GM12891 (cell line): Measurements from ENCODE around the gene ALK.
A peak's percentile ranks its signal among the peaks of the same experiment; 100 is the strongest.
"Not testable (repeated sequence)": the region's sequence is repeated elsewhere in the genome, so short reads cannot be mapped to it uniquely, and the experiment has no call there.

Experiments
- DNase-seq: peaks from one replicate; pipeline ENCODE4 v3.0.0; 2011; ENCODE audit warnings: low spot score; ENCODE audit not compliant: insufficient read length
- FAIRE-seq: peaks from 2 replicates; lab custom pipeline; 2011; peaks lifted over from hg19 to GRCh38; lab: Jason Lieb, UNC
- PAX5 ChIP-seq: IDR thresholded peaks from 2 replicates; pipeline ENCODE4 v1.6.1; 2011; ENCODE audit warnings: low read length, moderate library complexity, mild to moderate bottlenecking; ENCODE audit not compliant: insufficient read depth, severe bottlenecking
- POLR2A ChIP-seq: IDR thresholded peaks from 2 replicates; pipeline ENCODE4 v1.6.1; 2011; ENCODE audit warnings: low read depth, low read length, control low read depth
- POLR2AphosphoS5 ChIP-seq: IDR thresholded peaks from 2 replicates; pipeline ENCODE4 v1.6.1; 2011; ENCODE audit warnings: low read depth, low read length, control low read depth
- POU2F2 ChIP-seq: IDR thresholded peaks from 2 replicates; pipeline ENCODE4 v1.6.1; 2011; ENCODE audit warnings: low read depth, mild to moderate bottlenecking, control low read depth, low read length, moderate library complexity
- SPI1 ChIP-seq: IDR thresholded peaks from 2 replicates; pipeline ENCODE4 v1.6.1; 2011; ENCODE audit warnings: low read depth, low read length, control low read depth
- TAF1 ChIP-seq: IDR thresholded peaks from 2 replicates; pipeline ENCODE4 v1.6.1; 2011; ENCODE audit warnings: low read depth, low read length, control low read depth

ALK gene

DNA sequence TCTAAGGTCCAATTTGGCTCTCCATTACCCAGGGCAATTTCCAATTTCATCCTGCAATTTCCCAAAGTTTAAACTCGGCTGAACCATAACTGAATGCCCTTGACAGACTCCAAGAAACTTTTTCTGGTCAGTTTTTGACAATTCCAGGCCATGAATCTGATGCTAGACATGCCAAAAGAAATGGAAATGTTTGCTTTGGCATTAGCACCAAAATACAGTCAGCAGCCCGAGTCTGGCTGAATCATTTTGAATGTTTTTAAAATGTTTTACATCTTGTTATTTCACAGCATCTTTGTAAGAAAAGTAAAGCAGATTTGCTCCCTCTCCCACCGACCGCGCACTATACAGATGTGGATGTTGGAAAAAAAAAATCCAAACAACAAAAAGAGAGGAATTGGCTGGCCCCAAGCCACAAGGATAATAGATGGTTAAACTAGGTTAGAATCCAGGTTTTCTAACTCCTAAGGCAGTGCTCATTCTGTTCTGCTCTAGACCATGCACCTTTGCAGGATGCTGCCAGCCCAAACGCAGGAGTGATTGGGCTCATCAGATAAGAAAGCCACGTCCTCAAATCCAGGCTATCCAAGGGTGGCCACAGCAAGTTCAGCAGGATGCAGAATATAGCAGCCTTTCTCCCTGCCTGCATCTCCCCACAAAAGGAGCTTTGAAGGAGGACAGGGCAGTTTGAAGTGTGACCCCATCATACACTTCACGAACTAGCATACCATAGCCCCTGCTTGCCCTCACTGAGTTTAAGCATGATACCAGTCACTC lies 167.5 kb downstream of the ALK start:
- no peak for TF ChIP-seq POLR2AphosphoS5
- TF ChIP-seq POU2F2 = no peak
- TF ChIP-seq POLR2A = no peak
- no peak for TF ChIP-seq SPI1
- TF ChIP-seq TAF1 = no peak
- no peak for TF ChIP-seq PAX5
- FAIRE-seq = no peak
- DNase-seq = no peak

GRCh38 chr2:29751390-29751789 lies 170.0 kb downstream of the ALK start:
- DNase-seq = no peak
- no peak for TF ChIP-seq POLR2A
- peak; percentile 56 for TF ChIP-seq SPI1
- no peak for FAIRE-seq

DNA sequence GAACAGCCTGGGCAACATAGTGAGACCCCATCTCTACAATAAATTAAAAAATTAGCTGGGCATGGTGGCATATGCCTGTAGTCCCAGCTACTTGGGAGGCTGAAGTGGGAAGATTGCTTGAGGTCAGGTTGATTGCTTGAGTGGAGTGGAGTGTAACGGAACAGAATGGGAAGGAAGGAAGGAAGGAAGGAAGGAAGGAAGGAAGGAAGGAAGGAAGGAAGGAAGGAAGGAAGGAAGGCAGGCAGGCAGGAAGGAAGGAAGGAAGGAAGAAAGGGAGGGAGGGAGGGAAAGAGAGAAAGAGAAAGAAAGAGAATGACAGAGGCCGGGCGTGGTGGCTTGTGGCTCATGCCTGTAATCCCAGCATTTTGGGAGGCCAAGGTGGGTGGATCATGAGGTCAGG lies 170.9 kb downstream of the ALK start:
- not testable (repeated sequence) for DNase-seq, FAIRE-seq

DNA sequence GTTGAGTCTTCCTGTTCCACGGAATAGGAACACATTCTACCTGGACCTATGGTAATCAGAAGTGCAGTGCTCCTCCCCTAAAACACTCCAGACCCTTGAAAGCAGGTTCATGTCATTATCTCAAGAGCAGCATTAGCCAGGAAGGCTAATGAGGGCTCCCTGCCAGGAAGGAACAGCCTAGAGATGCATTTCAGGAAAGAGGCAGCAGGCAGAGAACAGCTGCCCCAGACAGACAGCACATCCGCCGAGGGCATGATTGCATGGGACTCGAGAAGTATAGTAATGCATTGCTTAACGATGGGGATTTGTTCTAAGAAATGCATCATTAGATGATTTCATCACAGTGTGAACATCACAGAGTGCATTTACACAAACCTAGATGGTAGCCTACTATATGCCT lies 171.5 kb downstream of the ALK start:
- FAIRE-seq (no peak), DNase-seq (no peak)
- no peak for TF ChIP-seq POLR2A
- no peak for TF ChIP-seq POU2F2
- TF ChIP-seq PAX5 = no peak
- TF ChIP-seq TAF1 = no peak
- no peak for TF ChIP-seq POLR2AphosphoS5
- no peak for TF ChIP-seq SPI1

GRCh38 chr2:29749041-29749440 lies 172.3 kb downstream of the ALK start:
- no peak for TF ChIP-seq TAF1
- TF ChIP-seq POLR2A = no peak
- no peak for TF ChIP-seq POU2F2
- no peak for TF ChIP-seq SPI1
- no peak for TF ChIP-seq PAX5
- TF ChIP-seq POLR2AphosphoS5 = no peak
- no peak for DNase-seq
- FAIRE-seq = no peak

GRCh38 chr2:29747786-29748470 lies 173.5 kb downstream of the ALK start:
- DNase-seq (no peak), FAIRE-seq (no peak)
- no peak for TF ChIP-seq POLR2A
- no peak for TF ChIP-seq TAF1
- TF ChIP-seq POLR2AphosphoS5 = no peak
- no peak for TF ChIP-seq POU2F2
- TF ChIP-seq SPI1 = no peak
- TF ChIP-seq PAX5 = no peak

- FAIRE-seq (no peak), DNase-seq (no peak)
- TF ChIP-seq POU2F2 = no peak
- no peak for TF ChIP-seq PAX5
- TF ChIP-seq SPI1 = 0 out of 2 replicates have a peak, but pooled peaks have one; percentile 24
- TF ChIP-seq POLR2AphosphoS5 = no peak
- no peak for TF ChIP-seq POLR2A
- TF ChIP-seq TAF1 = no peak
Observed at GRCh38 chr2:29744976-29745375, 176.4 kb downstream of the ALK start.

DNA sequence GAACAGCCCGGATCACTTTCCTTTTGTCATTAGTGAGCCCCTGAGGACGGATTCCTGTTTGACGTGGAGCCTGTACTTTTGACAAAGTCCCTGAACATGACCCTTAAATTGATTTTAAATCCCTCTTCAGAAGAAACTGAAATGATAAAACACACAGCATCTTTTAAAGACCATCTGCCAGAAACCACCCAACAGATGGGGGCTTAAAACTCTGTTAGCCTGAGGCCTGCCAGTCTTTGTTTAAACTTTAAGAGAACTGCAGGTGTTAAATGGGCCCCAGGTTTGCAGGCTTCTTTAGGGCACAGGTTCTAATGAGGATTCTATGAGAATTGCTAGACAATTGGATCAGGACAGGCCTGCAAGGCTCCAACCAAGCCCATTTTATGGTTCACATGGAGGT lies 177.9 kb downstream of the ALK start:
- DNase-seq = no peak
- no peak for TF ChIP-seq TAF1
- no peak for TF ChIP-seq SPI1
- TF ChIP-seq PAX5 = no peak
- TF ChIP-seq POLR2A = no peak
- no peak for TF ChIP-seq POLR2AphosphoS5
- no peak for TF ChIP-seq POU2F2
- no peak for FAIRE-seq

DNA sequence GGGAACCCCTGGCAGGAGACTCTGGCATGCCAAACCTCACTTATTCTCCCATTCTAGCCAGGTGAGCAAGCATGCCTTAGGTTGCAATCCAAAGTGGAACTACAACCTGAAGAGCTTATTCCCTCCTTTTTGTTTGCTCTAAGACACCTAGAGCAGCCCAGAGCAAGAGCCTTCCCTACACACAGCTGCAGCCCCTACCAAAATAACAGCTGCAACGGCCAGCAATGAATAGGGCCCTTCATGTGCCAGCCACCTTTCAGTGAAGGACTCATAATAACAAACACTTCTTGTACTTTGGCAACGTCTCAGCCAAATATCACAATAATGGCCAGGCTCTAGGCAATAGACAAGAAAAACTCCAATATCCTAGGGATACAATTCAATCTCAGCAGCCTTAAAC lies 178.7 kb downstream of the ALK start:
- no peak for DNase-seq
- no peak for FAIRE-seq
- no peak for TF ChIP-seq POLR2A
- no peak for TF ChIP-seq POLR2AphosphoS5
- no peak for TF ChIP-seq POU2F2
- no peak for TF ChIP-seq TAF1
- TF ChIP-seq SPI1 = no peak
- no peak for TF ChIP-seq PAX5

- DNase-seq (no peak), FAIRE-seq (no peak)
- TF ChIP-seq POLR2A (no peak), POLR2AphosphoS5 (no peak), POU2F2 (no peak), PAX5 (no peak), SPI1 (no peak), TAF1 (no peak)
Observed at GRCh38 chr2:29741132-29741531, 180.3 kb downstream of the ALK start.
